ENCODE measurements around the gene SLCO3A1. TPM values are rescaled to one million over a fixed set of nuclear protein-coding genes. Genes with fewer than 3 reads are reported as not detected.

SLCO3A1 gene
- total and polyA plus RNA-seq, 2 of the 8 experiments (the other 6 are each of a cell fraction or from before 2014, with no cell fraction given): 15.1 to 20.4 TPM

GRCh38 chr15:92205255-92205739 is 351.8 kb downstream of the SLCO3A1 start:
- no peak overlapping the region for H4K8ac ChIP-seq (ENCODE audit: extremely low read depth, insufficient read depth, low read length)
- no peak overlapping the region for H2BK20ac ChIP-seq (ENCODE audit: low read length)
- H4K20me1 ChIP-seq (replicated peaks in 1 of 2; ENCODE audit: control insufficient read depth in 1 of 2, insufficient read depth in 2 of 2, low read length in 2 of 2): no peaks in the 10 kb centered on the region
- FAIRE-seq (peak; percentile 62), DNase-seq (ENCODE audit: low read depth in 1 of 2, low spot score in 2 of 2) (peak in 1 of 2 experiments; percentile 50)
- no peak overlapping the region for H4K5ac ChIP-seq (ENCODE audit: insufficient read length, low read depth, low read length)
- peak overlapping the region; percentile 30; the same call in 1 of the 2 replicates for H2BK12ac ChIP-seq (ENCODE audit: low read depth, low read length)
- peaks cover 2 to 9% (median 5%) of the 10 kb centered on the region in 4 experiments; a peak in 5 of 7 replicates for H3K4me1 ChIP-seq (replicated peaks in 1 of 4; ENCODE audit: control insufficient read depth in 3 of 4, insufficient read depth in 4 of 4, low read length in 3 of 4)
- H4K91ac ChIP-seq (replicated peaks; ENCODE audit: insufficient read length, low read length): no peak overlapping the region
- H3K79me1 ChIP-seq (ENCODE audit: low read depth, low read length): no peaks in the 10 kb centered on the region
- H3K27ac ChIP-seq (ENCODE audit: low read depth, low read length): no peak overlapping the region
- H3K4me3 ChIP-seq (ENCODE audit: extremely low read depth in 1 of 4, insufficient read depth in 2 of 4, low read depth in 3 of 4, low read length in 4 of 4): no peak overlapping the region
- peak overlapping the region; percentile 94 for H2AFZ ChIP-seq (ENCODE audit: low read length)
- no peak overlapping the region for H3K9ac ChIP-seq (replicated peaks in 1 of 4; ENCODE audit: extremely low read depth in 1 of 4, low read depth in 3 of 4, low read length in 3 of 4)
- CTCF ChIA-PET (ENCODE audit: partially characterized antibody): interaction anchor here (0.7 to 2.6 kb wide), 12 partner anchors 13 to 107 kb away, joined by 3 to 22 read pairs (median 4); no protein-coding TSS in a partner anchor
- no peak overlapping the region for H2AK5ac ChIP-seq (ENCODE audit: low read depth, low read length)
- POLR2A ChIA-PET (ENCODE audit: partially characterized antibody): interaction anchor here (1.0 kb wide), 2 partner anchors 42 to 102 kb away, joined by 3 read pairs; no protein-coding TSS in a partner anchor
- H2BK15ac ChIP-seq (ENCODE audit: low read length): 0 out of 2 replicates have a peak overlapping the region, but pooled peaks have one; percentile 96
- H2BK120ac ChIP-seq (replicated peaks; ENCODE audit: low read depth, low read length): no peak overlapping the region
- no peaks in the 10 kb centered on the region for H3K23me2 ChIP-seq (ENCODE audit: low read depth, low read length)
- no peak overlapping the region for H3K14ac ChIP-seq (ENCODE audit: insufficient read length)
- H3K9me3 ChIP-seq (ENCODE audit: insufficient read depth in 2 of 2, low read depth in 1 of 2, low read length in 1 of 2): no peaks in the 10 kb centered on the region
- no peak overlapping the region for H3K4ac ChIP-seq (replicated peaks; ENCODE audit: insufficient read length, low read depth, low read length)
- H2BK5ac ChIP-seq (ENCODE audit: low read depth, low read length): peak overlapping the region; percentile 38; the same call in 1 of the 2 replicates
- no peak overlapping the region for H3K23ac ChIP-seq (ENCODE audit: insufficient read length)
- WGBS, 2 experiments (ENCODE audit: extremely low coverage in 1 of 2, insufficient coverage in 1 of 2, insufficient read length in 1 of 2, insufficient replicate concordance in 2 of 2, low coverage in 1 of 2, low lambda C conversion rate in 2 of 2, missing lambda C conversion rate in 1 of 2): 50% methylated on average over 2 of the region's 2 CpGs; no CpG with 5 or more reads in 1 of the 2 experiments
- no peaks in the 10 kb centered on the region for H3K27me3 ChIP-seq (replicated peaks in 1 of 4; ENCODE audit: control insufficient read depth in 3 of 4, extremely low read depth in 1 of 4, insufficient read depth in 3 of 4, low read length in 3 of 4)
- H3K79me2 ChIP-seq (ENCODE audit: control insufficient read depth in 1 of 2, insufficient read depth in 2 of 2, low read length in 2 of 2): no peaks in the 10 kb centered on the region
- H3K56ac ChIP-seq (replicated peaks; ENCODE audit: insufficient read length, low read depth, low read length): no peak overlapping the region
- H3K18ac ChIP-seq (ENCODE audit: extremely low read depth, low read length): 0 out of 2 replicates have a peak overlapping the region, but pooled peaks have one; percentile 62
- H3K4me2 ChIP-seq (ENCODE audit: insufficient read depth in 1 of 2, low read depth in 2 of 2, low read length in 2 of 2): no peak overlapping the region; a peak in 1 of 4 replicates
- H3K36me3 ChIP-seq (ENCODE audit: control insufficient read depth in 2 of 4, insufficient read depth in 4 of 4, low read length in 3 of 4): no peaks in the 10 kb centered on the region
- TF ChIP-seq RAD21 (IDR thresholded peaks at IDR 0.05 in 1 of 2, conservative IDR thresholded peaks at IDR 0.05 in 1 of 2; ENCODE audit: low read depth in 2 of 2, low read length in 2 of 2): peak; percentile 64 to 73
- peak; percentile 11 for TF ChIP-seq NANOG (IDR thresholded peaks at IDR 0.05; ENCODE audit: insufficient read depth, low read depth, low read length, poor library complexity, severe bottlenecking)
- TF ChIP-seq ASH2L (IDR thresholded peaks at IDR 0.05; ENCODE audit: low read length): peak; percentile 32
- TF ChIP-seq CHD2 (IDR thresholded peaks at IDR 0.05; ENCODE audit: low read length): no peak
- TF ChIP-seq CTCF (IDR thresholded peaks at IDR 0.05; ENCODE audit: control extremely low read depth in 1 of 3, insufficient read depth in 1 of 3, low read depth in 1 of 3, low read length in 3 of 3): peak in 2 of 3 experiments; percentile 52 to 63; a peak in 3 of 4 replicates
- TF ChIP-seq ATF2 (IDR thresholded peaks at IDR 0.05; ENCODE audit: low read length): no peak
